SK-N-SH treated with all-trans-retinoic acid at 6 μM for 48 hours (cell line): ENCODE data around the gene TMEM169.

Experiments
- ATAC-seq: fragments of 200-7000 bp; cut with Tn5 transposase; 3 replicates; pipeline ENCODE4 v1.9.1; 2020; ENCODE audit warnings: mild to moderate bottlenecking, moderate library complexity
- ARNTL ChIP-seq: fragments of 450-650 bp; formaldehyde crosslinking; IDR thresholded peaks from 2 replicates; pipeline ENCODE4 v1.5.0; 2020; ENCODE audit warnings: low read depth, mild to moderate bottlenecking, moderate library complexity, borderline replicate concordance
- BACH2 ChIP-seq: fragments of 250-450 bp; sonication (Bioruptor Pico); IDR thresholded peaks from 2 replicates; pipeline ENCODE4 v1.9.0; 2021; ENCODE audit warnings: mild to moderate bottlenecking, borderline replicate concordance
- CREB5 ChIP-seq: fragments of 250-450 bp; sonication (Bioruptor Pico); IDR thresholded peaks from 2 replicates; pipeline ENCODE4 v1.5.1; 2020; ENCODE audit warnings: low read depth, mild to moderate bottlenecking, moderate library complexity
- CSDC2 ChIP-seq: fragments of 250-450 bp; sonication (Bioruptor Pico); IDR thresholded peaks from 2 replicates; pipeline ENCODE4 v1.5.0; 2020; ENCODE audit warnings: mild to moderate bottlenecking, moderate library complexity
- CSRNP3 ChIP-seq: fragments of 250-450 bp; sonication (Bioruptor Pico); IDR thresholded peaks from 2 replicates; pipeline ENCODE4 v1.5.1; 2021; ENCODE audit warnings: mild to moderate bottlenecking, moderate library complexity
- ESRRG ChIP-seq: fragments of 250-450 bp; sonication (Bioruptor Pico); IDR thresholded peaks from 2 replicates; pipeline ENCODE4 v1.6.1; 2021; ENCODE audit warnings: mild to moderate bottlenecking
- GLIS3 ChIP-seq: fragments of 250-450 bp; sonication (Bioruptor Pico); IDR thresholded peaks from 2 replicates; pipeline ENCODE4 v1.5.0; 2020; ENCODE audit warnings: mild to moderate bottlenecking, moderate library complexity
- ISL1 ChIP-seq: fragments of 250-450 bp; sonication (Bioruptor Pico); IDR thresholded peaks from 2 replicates; pipeline ENCODE4 v2.1.2; 2022; ENCODE audit warnings: mild to moderate bottlenecking, moderate library complexity
- OSR1 ChIP-seq: fragments of 250-450 bp; sonication (Bioruptor Pico); IDR thresholded peaks from 2 replicates; pipeline ENCODE4 v1.8.0; 2022; ENCODE audit warnings: moderate library complexity, mild to moderate bottlenecking, inconsistent platforms
- PATZ1 ChIP-seq: fragments of 250-450 bp; sonication (Bioruptor Pico); IDR thresholded peaks from 2 replicates; pipeline ENCODE4 v1.8.0; 2020; ENCODE audit warnings: mild to moderate bottlenecking, moderate library complexity, borderline replicate concordance
- POU6F1 ChIP-seq: fragments of 250-450 bp; sonication (Bioruptor Pico); IDR thresholded peaks from 2 replicates; pipeline ENCODE4 v1.8.0; 2021; ENCODE audit warnings: low read depth, mild to moderate bottlenecking, moderate library complexity, borderline replicate concordance
- PPARA ChIP-seq: fragments of 250-450 bp; sonication (Bioruptor Pico); IDR thresholded peaks from 2 replicates; pipeline ENCODE4 v1.5.0; 2020; ENCODE audit warnings: mild to moderate bottlenecking, borderline replicate concordance
- SNAI2 ChIP-seq: fragments of 250-450 bp; sonication (Bioruptor Pico); IDR thresholded peaks from 2 replicates; pipeline ENCODE4 v1.5.0; 2020; ENCODE audit warnings: mild to moderate bottlenecking, moderate library complexity
- TCF4 ChIP-seq: fragments of 250-450 bp; sonication (Bioruptor Pico); IDR thresholded peaks from 2 replicates; pipeline ENCODE4 v1.8.0; 2021; ENCODE audit warnings: mild to moderate bottlenecking, moderate library complexity, borderline replicate concordance
- TOX ChIP-seq: fragments of 250-450 bp; sonication (Bioruptor Pico); IDR thresholded peaks from 2 replicates; pipeline ENCODE4 v1.8.0; 2021; ENCODE audit warnings: mild to moderate bottlenecking, moderate library complexity, borderline replicate concordance
- TSHZ2 ChIP-seq: fragments of 250-450 bp; sonication (Bioruptor Pico); IDR thresholded peaks from 2 replicates; pipeline ENCODE4 v1.5.0; 2020; ENCODE audit warnings: mild to moderate bottlenecking, moderate library complexity
- ZC3H10 ChIP-seq: fragments of 250-450 bp; sonication (Bioruptor Pico); IDR thresholded peaks from 2 replicates; pipeline ENCODE4 v1.5.1; 2021; ENCODE audit warnings: mild to moderate bottlenecking, moderate library complexity
- ZFP3 ChIP-seq: fragments of 250-450 bp; sonication (Bioruptor Pico); IDR thresholded peaks from 2 replicates; pipeline ENCODE4 v1.5.0; 2020; ENCODE audit warnings: mild to moderate bottlenecking, moderate library complexity
- ZFP30 ChIP-seq: fragments of 450-650 bp; formaldehyde crosslinking; IDR thresholded peaks from 2 replicates; pipeline ENCODE4 v1.5.0; 2022; ENCODE audit warnings: mild to moderate bottlenecking, moderate library complexity
- ZNF565 ChIP-seq: fragments of 450-650 bp; formaldehyde crosslinking; conservative IDR thresholded peaks from 2 replicates; pipeline ENCODE4 v1.5.0; 2020; ENCODE audit warnings: low read depth, mild to moderate bottlenecking, moderate library complexity
- ZNF8 ChIP-seq: fragments of 450-650 bp; formaldehyde crosslinking; IDR thresholded peaks from 2 replicates; pipeline ENCODE4 v1.5.0; 2020; ENCODE audit warnings: mild to moderate bottlenecking, moderate library complexity

TMEM169 gene

GRCh38 chr2:216130346-216130971 is 48.7 kb downstream of the TMEM169 start:
- no peak for ATAC-seq
- TF ChIP-seq ZNF565 (CRISPR knock-in tag) = no peak
- no peak for TF ChIP-seq CSDC2 (CRISPR knock-in tag)
- no peak for TF ChIP-seq TOX
- no peak for TF ChIP-seq SNAI2 (CRISPR knock-in tag)
- TF ChIP-seq TSHZ2 (CRISPR knock-in tag) = no peak
- TF ChIP-seq ESRRG (CRISPR knock-in tag) = no peak
- no peak for TF ChIP-seq ZFP3 (CRISPR knock-in tag)

- TF ChIP-seq ZFP30 (no peak), OSR1 (CRISPR knock-in tag) (no peak), GLIS3 (CRISPR knock-in tag) (no peak), TCF4 (CRISPR knock-in tag) (no peak), CREB5 (no peak), ZFP3 (CRISPR knock-in tag) (no peak), TOX (no peak), ARNTL (CRISPR knock-in tag) (no peak), ZNF8 (no peak), CSRNP3 (no peak)
- no peak for ATAC-seq
Measured at GRCh38 chr2:216131175-216131926, 49.6 kb downstream of the TMEM169 start.

- TF ChIP-seq CSRNP3 = no peak
- no peak for TF ChIP-seq ISL1 (CRISPR knock-in tag)
- TF ChIP-seq POU6F1 (CRISPR knock-in tag) = no peak
- no peak for TF ChIP-seq BACH2 (CRISPR knock-in tag)
- no peak for TF ChIP-seq ESRRG (CRISPR knock-in tag)
- no peak for TF ChIP-seq SNAI2 (CRISPR knock-in tag)
- TF ChIP-seq ZFP30 = no peak
- TF ChIP-seq PPARA = no peak
- TF ChIP-seq GLIS3 (CRISPR knock-in tag) = no peak
- TF ChIP-seq CSDC2 (CRISPR knock-in tag) = no peak
- no peak for TF ChIP-seq ZC3H10 (CRISPR knock-in tag)
- no peak for TF ChIP-seq OSR1 (CRISPR knock-in tag)
- no peak for TF ChIP-seq ARNTL (CRISPR knock-in tag)
- TF ChIP-seq ZNF565 (CRISPR knock-in tag) = no peak
- no peak for TF ChIP-seq PATZ1 (CRISPR knock-in tag)
- TF ChIP-seq TSHZ2 (CRISPR knock-in tag) = no peak
- no peak for TF ChIP-seq TOX
- no peak for ATAC-seq
Measured at GRCh38 chr2:216132585-216132984, 50.9 kb downstream of the TMEM169 start.
